T-helper 9 cell (primary cell): ENCODE data around the gene RBFOX2.
"Not testable (repeated sequence)": the region's sequence is repeated elsewhere in the genome, so short reads cannot be mapped to it uniquely, and the experiment has no call there.

Experiments used
- DNase-seq: peaks from one replicate; pipeline ENCODE4 v3.0.0-alpha.2; 2020

Gene RBFOX2

DNA sequence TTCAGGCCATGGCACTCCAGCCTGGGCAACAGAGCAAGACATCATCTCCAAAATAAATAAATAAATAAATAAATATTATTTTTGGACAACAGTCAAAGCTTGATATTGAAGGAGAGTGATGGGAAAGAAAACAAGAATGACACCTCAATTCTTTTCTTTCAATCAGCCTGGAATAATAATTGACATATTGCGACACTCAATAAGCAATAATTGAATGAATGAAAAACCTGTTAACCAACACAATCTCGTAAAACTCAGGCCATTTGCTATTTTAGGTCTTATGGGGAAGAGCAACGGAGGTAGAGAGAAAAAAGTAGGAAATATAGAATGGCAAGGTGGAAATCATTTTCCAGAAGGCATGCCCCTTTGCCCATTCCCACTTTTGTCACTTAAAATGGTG, 10.5 kb upstream of the RBFOX2 start:
- no peak for DNase-seq

DNA sequence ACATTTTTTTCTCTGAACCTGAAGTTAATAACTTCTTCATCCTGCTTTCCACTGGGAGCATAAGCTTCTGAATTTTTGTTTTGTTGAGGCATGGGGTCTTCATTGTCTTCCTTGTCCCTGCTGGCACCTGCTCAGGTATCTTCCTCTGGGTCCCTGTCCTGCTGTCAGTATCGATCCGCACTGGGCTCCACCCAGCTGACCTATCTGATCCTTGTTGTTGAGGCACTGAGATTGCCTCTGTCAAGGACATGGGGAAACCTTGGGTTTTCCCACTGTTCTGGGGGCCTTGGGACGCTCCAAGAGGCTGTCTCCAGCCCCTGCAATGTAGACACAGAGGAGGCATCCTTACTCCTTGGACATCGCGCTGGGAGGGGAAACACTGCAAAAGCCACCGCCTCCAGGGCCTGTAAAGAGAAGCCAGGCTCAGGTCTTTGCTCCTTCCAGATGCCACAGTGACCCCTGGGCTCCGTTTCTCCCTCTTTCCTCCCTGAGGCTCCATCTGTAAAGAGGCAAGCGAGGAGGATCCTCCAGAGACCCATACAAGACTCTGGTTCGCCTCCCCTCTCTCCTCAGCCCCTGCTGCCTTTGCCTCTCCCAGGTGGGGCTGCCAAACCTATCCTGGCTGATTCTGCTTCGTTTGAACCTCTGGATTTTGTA, 8.6 kb upstream of the RBFOX2 start:
- no peak for DNase-seq

DNA sequence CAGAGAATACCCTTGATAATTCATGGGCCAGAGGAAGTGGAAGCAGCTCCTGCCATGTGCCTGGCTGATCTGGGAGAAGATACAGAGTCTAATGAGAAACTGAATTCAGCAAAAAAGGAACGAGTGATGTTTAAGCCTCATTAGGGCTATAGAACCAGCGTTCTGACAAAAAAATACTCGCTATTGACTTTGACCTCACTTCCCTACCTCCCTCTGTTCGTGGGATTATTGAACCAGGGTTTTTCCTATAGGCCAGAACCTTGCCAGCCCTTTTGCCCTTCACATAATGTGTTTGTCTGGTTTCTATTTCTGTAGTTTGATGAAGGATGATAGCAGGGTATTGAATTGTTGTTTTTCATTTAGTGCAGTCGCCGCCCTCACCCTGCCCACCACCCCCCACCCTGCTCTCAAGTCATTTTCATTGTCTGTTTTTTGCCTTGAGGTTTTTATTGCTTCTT, 7.6 kb upstream of the RBFOX2 start:
- no peak for DNase-seq

DNA sequence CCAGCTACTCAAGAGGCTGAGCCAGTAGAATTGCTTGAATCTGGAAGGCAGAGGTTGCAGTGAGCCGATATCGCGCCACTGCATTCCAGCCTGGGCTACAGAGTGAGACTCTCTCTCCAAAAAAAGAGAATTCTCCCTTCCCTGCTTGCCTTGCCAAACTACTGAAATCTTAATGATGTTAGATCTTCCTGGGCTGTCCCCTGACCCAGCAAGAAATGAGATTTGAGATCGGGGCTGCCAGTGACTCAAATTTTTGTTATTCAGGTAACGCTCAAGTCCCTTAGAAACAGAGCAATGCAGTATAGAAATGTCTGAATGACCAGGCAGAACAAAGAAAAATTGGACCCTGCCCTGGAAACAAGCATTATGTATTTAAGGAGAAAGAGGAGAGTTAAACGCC, 4.0 kb upstream of the RBFOX2 start:
- DNase-seq = no peak

DNA sequence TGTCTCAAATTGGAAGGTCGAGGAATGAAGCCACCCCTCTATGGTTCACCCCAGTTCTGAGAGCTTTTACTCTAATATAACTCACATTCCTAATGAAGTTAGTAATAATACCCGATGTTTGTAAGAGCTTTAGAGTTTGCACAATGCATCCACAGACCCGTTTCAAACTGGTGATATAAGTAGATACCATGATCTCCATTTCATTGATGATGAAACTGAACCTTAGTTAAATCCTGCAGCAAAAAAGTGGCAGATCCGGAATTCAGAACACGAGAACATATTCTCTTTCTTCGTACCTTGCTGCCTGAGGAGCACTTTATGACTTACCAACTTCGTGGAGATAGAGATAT, 757 bp upstream of the RBFOX2 start:
- DNase-seq = no peak

DNA sequence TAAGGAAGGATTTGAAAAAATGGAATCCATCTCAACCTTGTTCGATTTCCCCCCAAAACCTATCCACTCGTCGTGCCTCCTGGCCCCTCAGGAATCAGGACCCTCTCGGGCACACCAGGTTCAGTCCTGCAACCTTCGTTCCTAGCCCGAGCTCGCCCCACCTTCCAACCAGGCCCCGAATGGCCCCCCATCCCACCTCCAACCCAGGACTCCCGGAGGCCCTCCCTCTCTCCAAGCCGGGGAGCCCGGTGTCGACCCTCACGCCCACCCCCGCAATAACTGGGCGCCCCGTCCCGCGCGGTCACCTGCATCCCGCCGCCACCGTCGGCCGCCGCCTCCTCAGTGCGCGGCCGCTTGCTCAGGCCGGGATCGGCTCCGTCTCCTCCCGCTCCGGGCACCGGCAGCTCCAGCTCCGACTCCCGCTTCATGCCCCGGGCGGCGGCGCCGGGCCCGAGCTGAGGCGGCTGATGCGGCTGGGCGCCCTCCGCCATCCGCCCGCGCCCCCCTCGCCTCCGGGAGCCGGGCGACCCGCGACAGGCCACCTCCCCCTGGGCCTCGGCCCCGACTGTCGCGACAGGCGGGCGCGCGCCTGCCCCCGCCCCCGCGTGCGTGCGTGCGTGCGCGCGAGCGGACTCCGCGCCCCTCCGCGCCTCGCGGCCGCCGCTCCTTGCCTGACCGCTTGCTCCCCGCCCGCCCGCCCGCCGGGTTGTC, 534 bp downstream of the RBFOX2 start:
- peak; percentile 2 for DNase-seq

DNA sequence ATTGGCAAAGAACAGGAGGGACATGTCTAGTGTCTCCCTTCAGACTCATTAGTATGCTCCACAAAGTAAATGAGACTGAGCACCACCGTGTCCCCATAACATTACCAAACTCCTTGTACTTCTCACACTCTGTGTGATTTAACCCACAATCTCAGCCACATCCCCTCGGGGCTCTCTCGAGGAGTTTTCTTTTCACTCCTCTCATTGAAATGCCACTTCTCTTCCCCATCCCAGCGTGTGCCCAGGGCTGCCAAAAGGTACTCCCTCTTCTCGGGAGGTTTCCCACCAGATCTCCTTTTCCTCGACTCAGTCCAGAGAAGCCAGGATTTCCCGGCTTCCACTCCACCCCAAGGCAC, 1.1 kb downstream of the RBFOX2 start:
- no peak for DNase-seq

DNA sequence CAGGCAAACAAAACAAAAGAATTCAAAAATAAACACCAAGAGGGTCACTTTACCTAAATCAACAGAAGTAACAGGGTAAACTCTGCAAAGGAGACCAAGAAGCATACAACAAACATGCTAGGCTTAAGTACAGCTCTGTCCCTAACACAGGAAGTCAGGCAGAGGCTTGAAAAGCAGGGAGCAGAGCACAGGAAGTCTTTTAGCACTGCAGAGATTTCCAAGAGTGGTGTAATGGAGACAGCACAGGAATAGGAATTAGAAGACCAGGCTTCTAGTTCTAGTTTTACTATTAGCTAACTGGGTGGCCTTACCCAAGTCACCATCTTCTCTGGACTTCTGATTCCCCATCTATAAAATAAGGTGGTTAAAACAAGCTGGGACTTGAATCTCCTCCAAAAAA, 1.9 kb downstream of the RBFOX2 start:
- DNase-seq = no peak

DNA sequence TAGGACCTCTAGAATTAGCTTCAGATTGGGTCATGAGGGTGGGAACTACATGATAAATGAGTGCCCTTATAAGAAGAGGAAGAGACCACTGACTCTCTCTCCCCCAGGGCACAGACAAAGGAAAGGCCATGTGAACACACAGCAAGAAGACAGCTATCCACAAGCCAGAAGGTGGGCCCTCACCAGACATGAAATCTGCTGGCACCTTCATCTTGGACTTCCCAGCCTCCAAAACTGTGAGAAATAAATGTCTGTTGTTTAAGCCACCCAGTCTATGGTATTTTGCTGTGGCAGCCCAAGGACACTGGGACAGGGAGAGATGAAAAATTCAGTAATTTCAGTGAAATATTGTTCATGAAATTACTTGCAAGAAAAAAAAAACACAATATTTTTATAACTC, 5.9 kb downstream of the RBFOX2 start:
- DNase-seq = no peak

DNA sequence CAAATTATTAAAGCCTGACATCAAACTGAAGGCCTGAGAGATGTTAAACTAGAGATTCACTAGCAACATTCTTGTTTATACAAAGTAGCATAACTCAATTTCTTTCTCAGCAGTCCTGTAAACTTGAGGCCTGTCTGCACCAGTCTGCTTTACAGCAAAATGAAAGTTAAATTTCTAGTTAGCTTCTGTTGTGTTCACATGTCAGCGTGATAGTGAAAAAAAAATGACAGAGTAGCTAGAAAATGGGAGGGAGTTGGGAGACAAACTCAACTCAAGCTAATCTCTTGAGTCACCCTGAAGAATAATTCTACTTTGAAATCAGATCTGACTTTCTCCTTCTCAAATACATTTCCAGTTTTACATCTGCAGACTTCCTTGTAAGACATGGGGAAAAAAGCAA, 6.5 kb downstream of the RBFOX2 start:
- no peak for DNase-seq

DNA sequence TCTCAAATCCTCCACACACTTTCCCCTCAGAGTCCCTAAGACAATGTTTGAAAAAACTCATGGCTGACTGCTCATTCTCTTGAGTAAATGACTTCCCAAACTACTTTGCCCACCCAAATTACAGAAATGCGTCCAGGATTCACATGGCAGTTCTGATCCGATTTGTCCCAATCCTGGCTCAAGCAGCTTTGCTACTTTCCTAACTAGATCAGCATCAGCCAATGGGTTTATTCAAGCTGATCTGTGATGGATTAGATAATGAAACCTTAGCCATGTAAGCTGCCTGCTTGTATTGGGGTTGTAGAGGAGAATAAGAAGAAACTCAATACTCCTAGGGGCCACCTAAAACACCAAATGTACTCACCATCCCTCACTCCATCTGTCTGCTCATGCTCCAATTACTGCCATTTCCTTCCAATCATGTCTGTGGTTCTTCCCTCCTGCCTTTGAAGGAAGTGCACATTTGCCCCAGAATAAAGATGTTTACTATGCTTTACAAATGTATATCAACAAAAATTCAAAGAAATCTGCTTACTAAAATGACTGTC, 6.9 kb downstream of the RBFOX2 start:
- DNase-seq = no peak

DNA sequence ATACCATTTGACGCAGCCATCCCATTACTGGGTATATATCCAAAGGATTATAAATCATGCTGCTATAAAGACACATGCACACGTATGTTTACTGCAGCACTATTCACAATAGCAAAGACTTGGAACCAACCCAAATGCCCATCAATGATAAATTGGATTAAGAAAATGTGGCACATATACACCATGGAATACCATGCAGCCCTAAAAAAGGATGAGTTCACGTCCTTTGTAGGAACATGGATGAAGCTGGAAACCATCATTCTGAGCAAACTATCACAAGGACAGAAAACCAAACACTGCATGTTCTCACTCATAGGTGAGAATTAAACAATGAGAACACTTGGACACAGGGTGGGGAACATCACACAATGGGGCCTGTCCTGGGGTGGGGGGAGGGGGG, 7.8 kb downstream of the RBFOX2 start:
- not testable (repeated sequence) for DNase-seq

DNA sequence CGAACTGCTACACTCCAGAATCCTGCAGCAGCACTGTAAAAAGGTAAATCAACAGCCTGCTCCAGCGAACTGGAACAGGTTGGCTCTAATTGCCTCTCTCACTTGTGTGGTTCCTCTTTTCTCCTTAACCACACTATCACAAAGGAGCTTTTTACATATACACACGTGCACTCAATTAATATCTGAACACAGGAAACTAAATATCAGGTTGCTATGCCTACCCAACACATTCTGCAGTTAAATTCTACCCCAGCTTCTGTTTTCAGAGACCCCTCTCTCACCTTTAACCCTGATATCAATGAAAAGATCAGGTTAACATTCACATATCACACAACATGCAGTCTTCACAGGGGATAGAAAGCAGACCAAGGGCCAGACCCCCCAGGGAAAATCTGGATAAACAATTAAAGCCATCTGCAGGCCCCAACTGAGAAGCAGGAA, 11.0 kb downstream of the RBFOX2 start:
- DNase-seq = no peak

DNA sequence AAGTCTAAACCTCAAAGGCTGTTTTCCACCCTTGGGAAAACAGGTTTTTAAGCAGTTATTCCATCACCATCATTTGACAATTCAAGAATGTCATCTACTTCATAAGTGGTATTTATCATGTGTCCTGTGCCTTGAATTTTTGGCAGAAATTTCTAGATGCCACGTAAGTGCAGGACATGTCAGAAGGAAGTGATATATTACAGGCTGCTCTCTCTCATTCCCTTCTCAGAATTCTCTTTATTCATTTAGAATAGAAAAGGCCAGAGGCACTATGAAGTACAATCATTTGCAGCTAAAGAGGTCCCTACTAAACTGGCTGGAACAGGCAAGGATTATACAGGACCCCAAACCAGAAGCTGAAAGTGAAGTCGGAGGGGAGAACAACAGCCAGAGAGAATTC, 11.9 kb downstream of the RBFOX2 start:
- DNase-seq = no peak

DNA sequence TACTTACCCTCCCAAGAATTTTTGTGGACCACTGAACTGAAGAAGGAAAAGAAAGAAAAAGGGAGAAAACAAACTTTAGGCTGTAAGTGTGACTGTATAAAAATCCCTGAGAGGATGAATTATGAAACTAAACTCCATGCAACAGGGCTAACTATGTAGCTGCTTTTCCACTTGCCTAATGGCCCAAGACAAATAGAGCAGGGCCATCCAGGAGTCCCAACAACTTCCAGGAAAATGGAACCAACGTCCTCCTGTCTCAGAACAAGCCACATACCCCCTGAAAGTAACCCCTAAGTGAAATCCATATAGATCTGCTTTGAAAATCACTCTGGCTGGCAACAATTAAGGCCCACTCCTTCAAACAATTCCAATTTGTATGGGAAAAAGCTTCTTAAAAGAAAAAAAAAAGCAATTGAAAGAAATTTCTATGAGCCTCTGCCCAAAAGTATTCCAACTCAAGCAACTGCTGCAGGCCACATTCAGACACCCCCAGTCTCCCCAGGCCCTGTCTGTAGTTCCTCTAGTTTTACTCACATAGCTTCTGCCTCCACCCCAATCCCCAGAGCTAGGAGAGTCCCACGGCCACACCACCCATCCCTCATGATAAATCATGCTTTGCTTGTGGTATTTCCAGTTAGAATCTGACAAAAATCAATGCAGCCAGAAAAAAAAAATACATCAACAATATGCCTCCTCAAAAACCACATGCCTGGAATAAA, 12.7 kb downstream of the RBFOX2 start:
- DNase-seq = no peak

DNA sequence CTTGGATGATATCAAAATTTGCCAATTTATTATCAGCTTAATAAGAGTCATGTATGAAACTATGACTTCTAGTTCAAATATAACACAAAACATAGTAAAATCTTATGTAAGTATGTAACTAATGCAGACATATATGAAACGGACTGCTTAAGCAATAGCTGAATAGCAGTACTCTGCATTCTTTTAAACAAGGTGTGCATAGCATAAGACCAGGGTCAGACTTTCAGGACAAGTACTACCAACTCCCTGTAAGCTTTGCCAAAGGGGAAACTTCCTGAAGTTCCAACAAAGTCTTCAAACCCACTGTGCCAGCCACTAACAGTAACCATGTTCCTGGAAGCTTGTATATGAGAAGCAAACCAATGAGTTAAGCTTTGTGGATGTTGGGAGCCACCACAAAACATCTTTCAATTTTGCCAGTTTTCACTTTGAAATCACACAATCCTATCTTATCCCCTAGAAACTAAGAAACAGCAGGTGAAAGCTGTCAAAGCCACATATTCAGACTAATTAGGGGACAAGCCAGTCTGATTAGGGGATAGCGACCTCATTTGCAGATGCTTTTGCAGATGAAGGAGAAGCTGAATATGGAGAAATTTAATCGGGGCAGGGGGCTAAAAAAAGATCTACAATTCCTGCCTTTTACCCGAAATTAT, 13.3 kb downstream of the RBFOX2 start:
- no peak for DNase-seq

DNA sequence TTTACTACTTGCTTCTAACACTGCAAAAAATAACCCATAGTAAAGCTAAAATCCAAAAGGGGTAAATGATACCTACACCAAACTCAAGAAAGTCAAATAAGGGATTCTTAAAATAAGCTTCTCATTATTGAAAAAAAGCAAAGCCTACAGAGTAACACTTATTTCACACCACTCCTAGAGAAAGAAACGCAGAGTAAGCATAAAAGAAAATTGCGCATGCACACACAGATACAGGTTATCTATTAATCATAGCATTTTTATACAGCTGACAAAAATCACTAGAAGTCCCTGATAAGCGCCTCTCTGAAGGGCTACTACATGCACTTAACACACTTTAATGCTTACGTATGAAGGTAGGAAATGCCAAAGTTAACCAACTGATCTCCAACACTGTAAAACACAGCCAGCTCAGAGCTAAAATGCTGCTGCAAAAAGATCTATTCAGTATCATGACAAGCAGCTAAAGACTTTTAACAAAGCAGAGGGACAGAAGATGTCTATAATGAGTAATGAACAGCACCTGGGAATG, 14.0 kb downstream of the RBFOX2 start:
- DNase-seq = no peak

DNA sequence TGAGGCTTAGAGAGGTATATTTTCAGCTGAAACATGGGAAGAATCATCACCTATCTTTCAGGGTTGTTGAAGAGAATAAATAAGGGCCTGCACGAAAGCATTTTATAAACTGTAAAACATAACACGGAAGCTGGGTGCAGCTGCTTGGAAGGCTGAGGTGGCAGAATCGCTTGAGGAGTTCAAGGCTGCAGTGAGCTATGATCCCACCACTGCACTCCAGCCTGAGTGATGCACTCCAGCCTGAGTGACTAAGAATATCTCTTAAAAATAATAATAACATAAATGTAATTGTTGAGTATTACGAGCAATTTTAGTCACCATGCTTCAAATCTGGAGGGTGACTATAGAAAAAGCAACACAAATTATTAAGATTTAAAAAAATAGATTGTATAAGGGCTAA, 16.3 kb downstream of the RBFOX2 start:
- DNase-seq = no peak

DNA sequence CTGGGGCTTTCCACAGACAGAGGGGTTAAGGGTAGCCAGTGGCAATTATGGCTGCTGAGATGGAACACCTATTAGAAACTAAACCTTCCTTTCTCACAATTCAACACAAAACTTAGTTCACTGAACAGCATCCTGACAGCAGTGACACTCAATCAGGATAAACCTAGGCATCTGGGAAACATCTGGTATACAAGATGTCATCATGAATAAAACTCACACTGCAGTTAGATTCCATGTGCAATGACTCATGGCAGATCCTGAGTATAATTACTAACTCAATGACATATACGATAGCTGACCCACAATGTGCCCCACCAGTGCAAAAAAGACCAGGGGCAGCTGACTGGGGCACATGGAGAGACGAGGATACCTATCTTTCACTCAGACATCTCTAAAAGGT, 17.7 kb downstream of the RBFOX2 start:
- DNase-seq = no peak

DNA sequence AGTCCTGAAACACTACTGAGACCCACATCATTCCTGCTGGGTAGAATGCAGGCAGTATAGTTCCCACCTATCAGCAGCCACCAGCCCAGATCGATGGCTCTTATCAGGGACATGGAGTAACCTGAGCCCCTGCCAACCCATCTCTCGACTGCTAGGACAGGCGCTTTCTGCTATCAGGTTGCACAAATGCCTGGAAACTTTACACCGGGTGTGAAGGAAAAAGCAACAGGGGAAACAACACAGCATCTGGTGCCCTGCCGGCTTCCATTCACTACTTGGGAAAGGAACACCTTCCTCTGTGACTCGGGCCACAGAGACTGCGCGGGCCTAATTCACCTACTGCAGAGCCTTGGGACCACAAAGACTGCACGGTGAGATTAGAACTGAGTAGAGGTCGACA, 18.5 kb downstream of the RBFOX2 start:
- DNase-seq = no peak

DNA sequence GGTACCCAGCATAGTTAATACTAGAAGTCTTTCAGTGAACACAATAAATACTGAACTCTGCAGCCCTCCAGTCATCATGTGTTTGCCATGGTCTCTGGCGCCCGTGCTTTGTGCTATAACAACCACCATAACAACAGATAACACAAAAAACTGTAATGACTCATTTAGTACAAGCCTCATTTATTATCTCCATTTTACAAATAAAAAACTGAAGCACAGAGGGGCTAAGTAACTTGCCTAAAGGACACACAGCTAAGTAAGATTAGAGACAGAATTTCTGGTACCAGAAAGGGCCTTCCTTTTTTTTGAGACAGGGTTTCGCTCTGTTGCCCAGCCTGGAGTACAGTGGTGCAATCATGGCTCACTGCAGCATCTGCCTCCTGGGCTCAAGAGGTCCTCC, 19.5 kb downstream of the RBFOX2 start:
- DNase-seq = no peak

DNA sequence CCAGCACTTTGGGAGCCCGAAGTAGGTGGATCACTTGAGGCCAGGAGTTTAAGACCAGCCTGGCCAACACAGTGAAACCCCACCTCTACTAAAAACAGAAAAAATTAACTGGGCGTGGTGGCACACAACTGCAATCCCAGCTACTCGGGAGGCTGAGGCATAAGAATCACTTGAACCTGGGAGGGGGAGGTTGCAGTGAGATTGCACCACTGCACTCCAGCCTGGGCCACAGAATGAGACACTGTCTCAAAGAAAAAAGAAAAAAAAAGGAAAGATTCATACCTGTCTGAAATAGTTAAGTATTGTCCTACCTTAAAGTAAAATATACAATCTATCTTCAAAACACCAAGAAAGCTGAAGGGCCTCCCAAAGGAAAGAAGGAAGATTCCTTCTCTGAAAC, 20.1 kb downstream of the RBFOX2 start:
- no peak for DNase-seq

DNA sequence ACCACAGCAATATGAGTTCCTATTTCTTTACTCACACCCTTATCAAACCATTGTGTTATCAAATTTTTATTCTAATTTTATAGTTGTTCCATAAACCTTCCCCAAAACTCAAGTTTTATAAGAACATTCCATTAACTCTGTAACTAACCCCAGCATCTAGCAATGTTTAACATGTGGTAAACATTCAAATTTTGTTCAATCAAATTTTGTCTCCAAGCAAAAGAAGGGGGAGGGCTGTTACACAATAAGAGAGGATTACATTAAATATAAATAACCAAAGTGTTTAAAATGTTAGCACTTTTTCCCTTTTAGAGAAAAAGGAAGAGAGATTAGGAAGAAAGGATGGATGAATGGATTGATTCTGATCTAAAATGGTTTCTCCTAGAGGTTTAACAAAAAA, 20.5 kb downstream of the RBFOX2 start:
- no peak for DNase-seq
